A549 (cell line): ENCODE data around the gene ASB18. TPM values are rescaled to one million over a fixed set of nuclear protein-coding genes. Genes with fewer than 3 reads are reported as not detected.

Experiments
- ATAC-seq, 2 experiments: fragments of 200-7000 bp in 1 of 2; fragments of >200 bp in 1 of 2; cut with Nextera tagmentation in 1 of 2; cut with Tn5 transposase in 1 of 2; 3 replicates each; pipeline versions ENCODE4 v1.8.0 to v1.9.1; 2018 to 2020; ENCODE audit warnings: mild to moderate bottlenecking in 1 of 2, moderate library complexity in 1 of 2
- CTCF ChIA-PET: fragments of 300-600 bp; sonication (Branson Sonifier 250); formaldehyde crosslinking; extraction: SDS; loops from one replicate; lab custom pipeline; 2021; ENCODE audit warnings: antibody characterized with exemption, inconsistent platforms; lab: Yijun Ruan, JAX
- POLR2A ChIA-PET: fragments of 350-600 bp; formaldehyde crosslinking; extraction: SDS; loops from one replicate; lab custom pipeline; 2021; ENCODE audit warnings: antibody characterized with exemption, inconsistent platforms; lab: Yijun Ruan, JAX
- DNase-seq, 2 experiments: peaks; one replicate each; pipeline versions ENCODE4 v3.0.0 to v3.0.0-alpha.2; 2011 to 2016; ENCODE audit warnings: low read depth in 1 of 2, low spot score in 1 of 2
- FAIRE-seq: peaks from 2 replicates; lab custom pipeline; 2011; peaks lifted over from hg19 to GRCh38; lab: Jason Lieb, UNC
- H3K27ac ChIP-seq, 2 experiments: fragments of >200 bp; sonication (Bioruptor Twin); formaldehyde crosslinking; 3 replicates each; pipeline ENCODE4 v1.5.1; 2016 to 2017
- H3K4me1 ChIP-seq: fragments of >200 bp; sonication (Bioruptor Twin); formaldehyde crosslinking; 3 replicates; pipeline ENCODE4 v1.6.1; 2016
- H3K4me2 ChIP-seq: fragments of >200 bp; sonication (Bioruptor Twin); formaldehyde crosslinking; 3 replicates; pipeline ENCODE4 v1.6.1; 2016
- H3K4me3 ChIP-seq: fragments of >200 bp; sonication (Bioruptor Twin); formaldehyde crosslinking; 3 replicates; pipeline ENCODE4 v1.5.1; 2016
- H3K9me3 ChIP-seq: fragments of >200 bp; sonication (Bioruptor Twin); formaldehyde crosslinking; 3 replicates; pipeline ENCODE4 v1.6.1; 2016
- CBX2 ChIP-seq: fragments of 200-600 bp; sonication (generic); IDR thresholded peaks from 2 replicates; pipeline ENCODE4 v1.6.1; 2016; ENCODE audit warnings: low read depth, mild to moderate bottlenecking, borderline replicate concordance
- E2F6 ChIP-seq: IDR thresholded peaks from 2 replicates; pipeline ENCODE4 v1.6.1; 2012; ENCODE audit warnings: low read depth, borderline replicate concordance
- FOXS1 ChIP-seq: fragments of 250-450 bp; sonication (Bioruptor Pico); IDR thresholded peaks from 2 replicates; pipeline ENCODE4 v1.5.0; 2020; ENCODE audit warnings: mild to moderate bottlenecking, moderate library complexity
- GATA3 ChIP-seq: IDR thresholded peaks from 2 replicates; pipeline ENCODE4 v1.6.1; 2012; ENCODE audit warnings: borderline replicate concordance
- HOXA7 ChIP-seq: fragments of 250-450 bp; sonication (Bioruptor Pico); IDR thresholded peaks from 2 replicates; pipeline ENCODE4 v1.5.0; 2020; ENCODE audit warnings: mild to moderate bottlenecking, moderate library complexity
- HOXB5 ChIP-seq: fragments of 250-450 bp; sonication (Bioruptor Pico); IDR thresholded peaks from 2 replicates; pipeline ENCODE4 v1.5.0; 2020; ENCODE audit warnings: mild to moderate bottlenecking, moderate library complexity
- JUNB ChIP-seq: fragments of >200 bp; sonication (Bioruptor Twin); formaldehyde crosslinking; IDR thresholded peaks from 2 replicates; pipeline ENCODE4 v1.6.1; 2016
- KDM5A ChIP-seq: fragments of 200-600 bp; sonication (generic); IDR thresholded peaks from 2 replicates; pipeline ENCODE4 v1.6.1; 2016; ENCODE audit warnings: antibody characterized with exemption, mild to moderate bottlenecking
- MYC ChIP-seq: IDR thresholded peaks from 2 replicates; pipeline ENCODE4 v1.6.1; 2012; ENCODE audit warnings: mild to moderate bottlenecking, inconsistent platforms, low read length, improper control_type of control experiment, borderline replicate concordance
- NR3C1 ChIP-seq: fragments of >200 bp; sonication (Bioruptor Twin); formaldehyde crosslinking; IDR thresholded peaks from 3 replicates; pipeline ENCODE4 v1.6.1; 2017
- PBX3 ChIP-seq: IDR thresholded peaks from 2 replicates; pipeline ENCODE4 v1.6.1; 2012
- PHF8 ChIP-seq: fragments of 200-600 bp; sonication (generic); IDR thresholded peaks from 2 replicates; pipeline ENCODE4 v1.6.1; 2016; ENCODE audit warnings: low read depth, mild to moderate bottlenecking, antibody characterized with exemption, moderate library complexity, borderline replicate concordance
- RARB ChIP-seq: fragments of 250-450 bp; sonication (Bioruptor Pico); IDR thresholded peaks from 2 replicates; pipeline ENCODE4 v1.8.0; 2021; ENCODE audit warnings: mild to moderate bottlenecking, moderate library complexity
- RFX5 ChIP-seq: fragments of 450-650 bp; IDR thresholded peaks from 2 replicates; pipeline ENCODE4 v1.7.1; 2014; ENCODE audit warnings: antibody characterized with exemption, mild to moderate bottlenecking, moderate library complexity
- SMC3 ChIP-seq: fragments of >200 bp; sonication (Bioruptor Twin); formaldehyde crosslinking; IDR thresholded peaks from 3 replicates; pipeline ENCODE4 v1.6.1; 2018; ENCODE audit warnings: inconsistent platforms
- TFCP2L1 ChIP-seq: fragments of 250-450 bp; sonication (Bioruptor Pico); IDR thresholded peaks from 2 replicates; pipeline ENCODE4 v1.5.0; 2021; ENCODE audit warnings: mild to moderate bottlenecking
- TP53 ChIP-seq: fragments of 250-450 bp; sonication (Bioruptor Pico); IDR thresholded peaks from 2 replicates; pipeline ENCODE4 v1.5.0; 2021; ENCODE audit warnings: mild to moderate bottlenecking, moderate library complexity
- ZFP36 ChIP-seq: fragments of 450-650 bp; IDR thresholded peaks from 2 replicates; pipeline ENCODE4 v1.6.1; 2014; ENCODE audit warnings: borderline replicate concordance; ENCODE audit not compliant: partially characterized antibody
- ZNF302 ChIP-seq: fragments of 250-450 bp; sonication (Bioruptor Pico); IDR thresholded peaks from 2 replicates; pipeline ENCODE4 v1.9.0; 2021; ENCODE audit warnings: inconsistent platforms, mild to moderate bottlenecking, moderate library complexity
- ZSCAN20 ChIP-seq: fragments of 250-450 bp; sonication (Bioruptor Pico); IDR thresholded peaks from 2 replicates; pipeline ENCODE4 v1.8.0; 2022; ENCODE audit warnings: mild to moderate bottlenecking, moderate library complexity
- WGBS: methylation state at CpG from one replicate; pipeline ENCODE4 v1.1.6; 2017; ENCODE audit errors: missing lambda C conversion rate; 5-methylcytosine and 5-hydroxymethylcytosine counted together
- polyA plus RNA-seq, 4 experiments: library from polyadenylated mRNA; depleted of rRNA in 3 of 4; stranded (reverse); fragments of >200 nt; fragmentation: RNase III in 1 of 4; extraction: RNeasy Plus Mini Kit Qiagen cat#74134 plus additional on column Dnase treatment in 1 of 4; gene quantifications; 2 replicates in 3 of 4; 3 replicates in 1 of 4; pipeline ENCODE4 v1.2.3, GENCODE V29; 2011 to 2017
- TF ChIP-seq, protein P1 (sequence below): fragments of 250-450 bp; sonication (Bioruptor Pico); IDR thresholded peaks from 2 replicates; pipeline ENCODE4 v1.5.0; 2020; ENCODE audit warnings: low read depth, mild to moderate bottlenecking, moderate library complexity
- TF ChIP-seq, protein P2 (sequence below): IDR thresholded peaks from 2 replicates; pipeline ENCODE4 v1.6.1; 2012

The ASB18 gene
- polyA plus RNA-seq, 2 of the 4 experiments (the other 2 are of a cell fraction), result not detected

GRCh38 chr2:236157366-236157765, 106.8 kb downstream of the ASB18 start:
- FAIRE-seq, result no peak
- H3K9me3 ChIP-seq, result peaks cover 11% of the 10 kb centered on the region; the same call in 2 of the 3 replicates
- TF ChIP-seq PBX3, result no peak
- TF ChIP-seq MYC, result no peak
- TF ChIP-seq KDM5A, result no peak
- TF ChIP-seq FOXS1 (CRISPR knock-in tag), result no peak
- TF ChIP-seq GATA3, result no peak
- no peak for TF ChIP-seq NR3C1
- no peak overlapping the region for H3K4me2 ChIP-seq
- ChIA-PET POLR2A (no interaction called here), CTCF (interaction anchor here (0.5 to 2.5 kb wide), 3 partner anchors 20 to 25 kb away, joined by 3 to 6 read pairs (median 4); no protein-coding TSS in a partner anchor)
- H3K4me3 ChIP-seq, result no peak overlapping the region
- WGBS, result 64% methylated on average over 6 of the region's 6 CpGs
- no peaks in the 10 kb centered on the region for H3K4me1 ChIP-seq
- no peak for DNase-seq
- no peak overlapping the region for H3K27ac ChIP-seq
- ATAC-seq, result no peak

DNA sequence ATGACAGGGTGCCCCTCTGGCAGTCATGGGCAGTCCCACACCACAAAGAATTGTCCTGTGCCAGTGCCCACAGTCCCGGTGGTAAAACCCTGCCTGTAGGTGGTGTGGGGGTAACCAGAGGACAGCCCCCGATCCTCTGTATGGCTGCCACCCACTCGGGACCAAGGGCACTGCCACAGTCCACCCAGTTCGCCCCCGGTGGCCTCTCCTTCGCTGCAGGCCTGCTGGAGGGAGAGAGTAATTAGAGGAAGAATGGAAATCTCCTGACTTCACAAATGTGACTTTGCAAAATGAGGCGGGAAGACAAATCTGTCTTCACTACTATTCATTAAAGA, 107.4 kb downstream of the ASB18 start:
- ATAC-seq (0 out of 6 replicates have a peak, but pooled peaks of 1 of the 2 experiments have one; percentile 15), FAIRE-seq (no peak), DNase-seq (no peak)
- Histone ChIP-seq H3K9me3 (peaks cover 13% of the 10 kb centered on the region; the same call in 2 of the 3 replicates), H3K4me3 (no peak overlapping the region), H3K4me2 (no peak overlapping the region), H3K27ac (no peak overlapping the region), H3K4me1 (no peaks in the 10 kb centered on the region)
- CTCF ChIA-PET, result interaction anchor here (0.5 to 1.4 kb wide), 2 partner anchors 21 to 26 kb away, joined by 3 to 4 read pairs; no protein-coding TSS in a partner anchor
- 53% methylated on average over 7 of the region's 7 CpGs for WGBS
- TF ChIP-seq, protein P1, sequence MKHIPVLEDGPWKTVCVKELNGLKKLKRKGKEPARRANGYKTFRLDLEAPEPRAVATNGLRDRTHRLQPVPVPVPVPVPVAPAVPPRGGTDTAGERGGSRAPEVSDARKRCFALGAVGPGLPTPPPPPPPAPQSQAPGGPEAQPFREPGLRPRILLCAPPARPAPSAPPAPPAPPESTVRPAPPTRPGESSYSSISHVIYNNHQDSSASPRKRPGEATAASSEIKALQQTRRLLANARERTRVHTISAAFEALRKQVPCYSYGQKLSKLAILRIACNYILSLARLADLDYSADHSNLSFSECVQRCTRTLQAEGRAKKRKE, result no peak
- TF ChIP-seq E2F6, result no peak
- no peak for TF ChIP-seq CBX2
- no peak for TF ChIP-seq HOXA7 (CRISPR knock-in tag)
- TF ChIP-seq JUNB, result no peak
- no peak for TF ChIP-seq ZNF302
- no peak for TF ChIP-seq TP53 (CRISPR knock-in tag)
- no peak for TF ChIP-seq ZSCAN20 (CRISPR knock-in tag)
- TF ChIP-seq PHF8, result no peak
- POLR2A ChIA-PET, result no interaction called here

DNA sequence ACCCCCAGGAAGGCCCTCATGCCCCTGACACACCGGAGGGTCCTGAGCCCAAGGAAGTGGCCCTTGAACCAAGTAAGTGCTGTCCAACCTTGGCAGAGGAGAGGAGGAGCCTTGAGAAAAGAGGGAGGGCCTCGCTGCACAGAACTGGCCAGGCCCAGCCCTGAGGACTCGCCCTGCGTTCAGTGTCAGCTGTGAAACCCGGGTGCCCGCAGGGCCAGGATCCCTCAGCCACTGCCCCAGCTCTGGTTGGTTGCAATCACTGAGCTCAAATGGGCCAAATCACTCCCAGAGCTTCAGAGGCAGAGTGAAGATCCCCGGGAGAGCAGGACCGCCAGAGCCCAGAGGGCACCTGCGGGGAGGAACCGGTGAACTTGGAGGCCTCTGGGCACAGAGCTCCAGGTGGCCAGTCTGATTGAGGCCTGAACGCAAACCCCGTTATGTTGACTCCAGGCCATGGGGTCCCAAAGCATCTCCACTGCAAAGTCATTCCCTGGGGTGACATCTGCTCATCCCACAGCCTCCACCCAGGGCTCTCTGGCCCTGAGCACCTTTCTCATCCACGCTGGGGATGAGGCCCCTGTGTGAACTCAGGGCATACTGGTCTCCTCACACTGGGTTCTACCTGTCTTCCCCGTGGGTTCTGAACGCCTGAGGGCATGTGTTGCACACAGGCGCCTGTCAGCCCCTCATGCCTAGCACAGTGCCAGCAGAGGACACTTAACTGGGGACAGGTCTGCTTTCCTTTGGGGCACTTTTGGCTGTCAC, 107.9 kb downstream of the ASB18 start:
- Histone ChIP-seq H3K27ac (no peak overlapping the region), H3K4me2 (no peak overlapping the region), H3K9me3 (peaks cover 13% of the 10 kb centered on the region; the same call in 2 of the 3 replicates), H3K4me1 (no peaks in the 10 kb centered on the region), H3K4me3 (no peak overlapping the region)
- no peak for DNase-seq
- ATAC-seq, result peak in 1 of 2 experiments; percentile 15; a peak in 1 of 6 replicates
- POLR2A ChIA-PET, result no interaction called here
- CTCF ChIA-PET, result interaction anchor here (1.1 kb wide), 1 partner anchor 391 kb away, joined by 5 read pairs; no protein-coding TSS in a partner anchor
- no peak for FAIRE-seq
- 81% methylated on average over 12 of the region's 16 CpGs for WGBS
- TF ChIP-seq, protein P2, sequence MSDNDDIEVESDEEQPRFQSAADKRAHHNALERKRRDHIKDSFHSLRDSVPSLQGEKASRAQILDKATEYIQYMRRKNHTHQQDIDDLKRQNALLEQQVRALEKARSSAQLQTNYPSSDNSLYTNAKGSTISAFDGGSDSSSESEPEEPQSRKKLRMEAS, result no peak
- TF ChIP-seq SMC3, result no peak
- no peak for TF ChIP-seq JUNB
- no peak for TF ChIP-seq TFCP2L1 (CRISPR knock-in tag)
- no peak for TF ChIP-seq RFX5
- TF ChIP-seq HOXB5 (CRISPR knock-in tag), result no peak
- TF ChIP-seq ZFP36, result no peak
- TF ChIP-seq RARB (CRISPR knock-in tag), result no peak
